Activated T-helper 17 cell treated with anti-CD3 and anti-CD28 coated beads, Interleukin-2, amount 50 U/mL, for 72 hours (primary cell): ENCODE data around the gene XIRP2. TPM values are rescaled to one million over a fixed set of nuclear protein-coding genes. Genes with fewer than 3 reads are reported as not detected.
"Not testable (repeated sequence)": the region's sequence is repeated elsewhere in the genome, so short reads cannot be mapped to it uniquely, and the experiment has no call there.

Source experiments
- ATAC-seq: fragments of 150-1000 bp; cut with Tn5 transposase; replicated peaks from 2 replicates; pipeline ENCODE4 v1.10.0; 2021; ENCODE audit warnings: mild to moderate bottlenecking, moderate library complexity
- H3K27ac Mint-ChIP-seq: one replicate; pipeline ENCODE4 v1.8.0; 2022; ENCODE audit warnings: mixed read lengths
- H3K27me3 Mint-ChIP-seq: one replicate; pipeline ENCODE4 v1.8.0; 2022; ENCODE audit warnings: mixed read lengths
- H3K36me3 Mint-ChIP-seq: one replicate; pipeline ENCODE4 v1.8.0; 2022; ENCODE audit warnings: low read depth, mild to moderate bottlenecking, mixed read lengths
- H3K4me1 Mint-ChIP-seq: one replicate; pipeline ENCODE4 v1.8.0; 2022; ENCODE audit warnings: mixed read lengths
- H3K4me3 Mint-ChIP-seq: one replicate; pipeline ENCODE4 v1.8.0; 2022; ENCODE audit warnings: mild to moderate bottlenecking, mixed read lengths
- H3K9me3 Mint-ChIP-seq: one replicate; pipeline ENCODE4 v1.8.0; 2022; ENCODE audit warnings: mixed read lengths
- total RNA-seq, 2 donors: library from RNA; stranded (reverse); gene quantifications; one replicate each; pipeline ENCODE4 v1.2.3, GENCODE V29; 2022

The XIRP2 gene
- total RNA-seq, 2 donors from 2014 or later = not detected

- Mint-ChIP-seq H3K36me3 (no peaks in the 10 kb centered on the region), H3K4me1 (no peaks in the 10 kb centered on the region), H3K4me3 (no peak overlapping the region), H3K27me3 (no peaks in the 10 kb centered on the region), H3K9me3 (no peaks in the 10 kb centered on the region), H3K27ac (no peak overlapping the region)
- ATAC-seq = no peak
These were observed 161.4 kb downstream of the XIRP2 start for GRCh38 chr2:167049659-167050058.

- no peaks in the 10 kb centered on the region for H3K9me3 Mint-ChIP-seq
- ATAC-seq = no peak
- H3K4me1 Mint-ChIP-seq = no peaks in the 10 kb centered on the region
- H3K4me3 Mint-ChIP-seq = no peak overlapping the region
- H3K36me3 Mint-ChIP-seq = no peaks in the 10 kb centered on the region
- H3K27me3 Mint-ChIP-seq = no peaks in the 10 kb centered on the region
- H3K27ac Mint-ChIP-seq = no peak overlapping the region
These were observed 164.5 kb downstream of the XIRP2 start for GRCh38 chr2:167052825-167053224.

- Mint-ChIP-seq H3K27me3 (no peaks in the 10 kb centered on the region), H3K27ac (no peak overlapping the region), H3K4me1 (no peaks in the 10 kb centered on the region), H3K4me3 (no peak overlapping the region), H3K36me3 (no peaks in the 10 kb centered on the region), H3K9me3 (peaks cover 5% of the 10 kb centered on the region)
- no peak for ATAC-seq
These were observed 166.6 kb downstream of the XIRP2 start for GRCh38 chr2:167054881-167055280.

GRCh38 chr2:167057446-167057845, 169.2 kb downstream of the XIRP2 start:
- Mint-ChIP-seq H3K36me3 (no peaks in the 10 kb centered on the region), H3K4me1 (no peaks in the 10 kb centered on the region), H3K4me3 (no peak overlapping the region), H3K27ac (no peak overlapping the region), H3K27me3 (no peaks in the 10 kb centered on the region), H3K9me3 (peaks cover 5% of the 10 kb centered on the region)
- no peak for ATAC-seq

GRCh38 chr2:167059173-167059572, 170.9 kb downstream of the XIRP2 start:
- H3K27me3 Mint-ChIP-seq = no peaks in the 10 kb centered on the region
- no peaks in the 10 kb centered on the region for H3K36me3 Mint-ChIP-seq
- no peak overlapping the region for H3K27ac Mint-ChIP-seq
- no peaks in the 10 kb centered on the region for H3K4me1 Mint-ChIP-seq
- no peak overlapping the region for H3K4me3 Mint-ChIP-seq
- no peak for ATAC-seq
- H3K9me3 Mint-ChIP-seq = peaks cover 5% of the 10 kb centered on the region

GRCh38 chr2:167069855-167070254, 181.6 kb downstream of the XIRP2 start:
- Mint-ChIP-seq H3K4me3 (no peak overlapping the region), H3K36me3 (no peaks in the 10 kb centered on the region), H3K4me1 (no peaks in the 10 kb centered on the region), H3K27me3 (no peaks in the 10 kb centered on the region), H3K27ac (no peak overlapping the region), H3K9me3 (peaks cover 7% of the 10 kb centered on the region)
- no peak for ATAC-seq

GRCh38 chr2:167075708-167076107, 187.4 kb downstream of the XIRP2 start:
- not testable (repeated sequence) for H3K27ac Mint-ChIP-seq, ATAC-seq, H3K27me3 Mint-ChIP-seq, H3K4me3 Mint-ChIP-seq, H3K36me3 Mint-ChIP-seq, H3K9me3 Mint-ChIP-seq, H3K4me1 Mint-ChIP-seq

- not testable (repeated sequence) for H3K36me3 Mint-ChIP-seq, H3K4me3 Mint-ChIP-seq, H3K27ac Mint-ChIP-seq, H3K4me1 Mint-ChIP-seq, ATAC-seq, H3K27me3 Mint-ChIP-seq
- peaks cover 15% of the 10 kb centered on the region for H3K9me3 Mint-ChIP-seq
These were observed 210.7 kb downstream of the XIRP2 start for GRCh38 chr2:167098931-167099330.

GRCh38 chr2:167100506-167100905, 212.2 kb downstream of the XIRP2 start:
- H3K27ac Mint-ChIP-seq = no peak overlapping the region
- ATAC-seq = no peak
- no peak overlapping the region for H3K4me3 Mint-ChIP-seq
- peaks cover 19% of the 10 kb centered on the region for H3K9me3 Mint-ChIP-seq
- H3K27me3 Mint-ChIP-seq = no peaks in the 10 kb centered on the region
- H3K36me3 Mint-ChIP-seq = no peaks in the 10 kb centered on the region
- H3K4me1 Mint-ChIP-seq = no peaks in the 10 kb centered on the region

GRCh38 chr2:167103028-167103756, 214.9 kb downstream of the XIRP2 start:
- Mint-ChIP-seq H3K4me1 (no peaks in the 10 kb centered on the region), H3K36me3 (no peaks in the 10 kb centered on the region), H3K9me3 (peaks cover 6% of the 10 kb centered on the region), H3K27me3 (no peaks in the 10 kb centered on the region), H3K4me3 (no peak overlapping the region), H3K27ac (no peak overlapping the region)
- ATAC-seq = no peak

- Mint-ChIP-seq H3K27ac (no peak overlapping the region), H3K4me3 (no peak overlapping the region), H3K9me3 (peaks cover 4% of the 10 kb centered on the region), H3K27me3 (no peaks in the 10 kb centered on the region), H3K4me1 (no peaks in the 10 kb centered on the region), H3K36me3 (no peaks in the 10 kb centered on the region)
- no peak for ATAC-seq
These were observed 215.5 kb downstream of the XIRP2 start for GRCh38 chr2:167103757-167104133.

GRCh38 chr2:167104691-167105090, 216.4 kb downstream of the XIRP2 start:
- H3K36me3 Mint-ChIP-seq = no peaks in the 10 kb centered on the region
- H3K4me1 Mint-ChIP-seq = no peaks in the 10 kb centered on the region
- peaks cover 4% of the 10 kb centered on the region for H3K9me3 Mint-ChIP-seq
- H3K4me3 Mint-ChIP-seq = no peak overlapping the region
- ATAC-seq = no peak
- no peaks in the 10 kb centered on the region for H3K27me3 Mint-ChIP-seq
- H3K27ac Mint-ChIP-seq = no peak overlapping the region

- not testable (repeated sequence) for H3K4me1 Mint-ChIP-seq, H3K36me3 Mint-ChIP-seq, H3K27me3 Mint-ChIP-seq, ATAC-seq, H3K4me3 Mint-ChIP-seq, H3K27ac Mint-ChIP-seq, H3K9me3 Mint-ChIP-seq
These were observed 221.4 kb downstream of the XIRP2 start for GRCh38 chr2:167109682-167110081.

- Mint-ChIP-seq H3K9me3 (peaks cover 4% of the 10 kb centered on the region), H3K36me3 (no peaks in the 10 kb centered on the region), H3K4me1 (no peaks in the 10 kb centered on the region), H3K4me3 (no peak overlapping the region), H3K27me3 (no peaks in the 10 kb centered on the region), H3K27ac (no peak overlapping the region)
- ATAC-seq = no peak
These were observed 222.1 kb downstream of the XIRP2 start for GRCh38 chr2:167110345-167110744.

GRCh38 chr2:167114018-167114417, 225.7 kb downstream of the XIRP2 start:
- Mint-ChIP-seq H3K27ac (no peak overlapping the region), H3K9me3 (peaks cover 4% of the 10 kb centered on the region)
- ATAC-seq = no peak

GRCh38 chr2:167115541-167115940, 227.3 kb downstream of the XIRP2 start:
- Mint-ChIP-seq H3K4me1 (no peaks in the 10 kb centered on the region), H3K27ac (no peak overlapping the region), H3K36me3 (no peaks in the 10 kb centered on the region), H3K9me3 (peaks cover 4% of the 10 kb centered on the region), H3K4me3 (no peak overlapping the region), H3K27me3 (no peaks in the 10 kb centered on the region)
- ATAC-seq = no peak

More at GRCh38 chr2:167114018-167114417, 225.7 kb downstream of the XIRP2 start:
- no peaks in the 10 kb centered on the region for H3K36me3 Mint-ChIP-seq
- H3K4me3 Mint-ChIP-seq = no peak overlapping the region
- no peaks in the 10 kb centered on the region for H3K27me3 Mint-ChIP-seq
- no peaks in the 10 kb centered on the region for H3K4me1 Mint-ChIP-seq
